Hematopoietic multipotent progenitor cell treated with erythropoietin and hydrocortisone succinate and interleukin-3 and kit ligand, for 4 days (in vitro differentiated cells): Measurements from ENCODE around the gene CYTL1.
"Not testable (repeated sequence)": the region's sequence is repeated elsewhere in the genome, so short reads cannot be mapped to it uniquely, and the experiment has no call there.

ENCODE experiments used
- DNase-seq: peaks from one replicate; pipeline ENCODE4 v3.0.0-alpha.2; 2015

CYTL1 gene

GRCh38 chr4:5019274-5019673, at the start of gene CYTL1:
Gene CYTL1 (minus strand): TSS chr4:5019458. CDS start chr4:5019445, 13 bp downstream.
- DNase-seq = peak; percentile 84

GRCh38 chr4:5067908-5068307, 48.6 kb upstream of the CYTL1 start:
- no peak for DNase-seq

- not testable (repeated sequence) for DNase-seq
Observed at GRCh38 chr4:5066968-5067367, 47.7 kb upstream of the CYTL1 start.

- no peak for DNase-seq
Observed at GRCh38 chr4:5066101-5066500, 46.8 kb upstream of the CYTL1 start.

GRCh38 chr4:5055411-5055810, 36.2 kb upstream of the CYTL1 start:
- DNase-seq = no peak

- no peak for DNase-seq
Observed at GRCh38 chr4:5054532-5054931, 35.3 kb upstream of the CYTL1 start.

GRCh38 chr4:5052726-5053425, 33.6 kb upstream of the CYTL1 start:
- DNase-seq = no peak

GRCh38 chr4:5052204-5052702, 33.0 kb upstream of the CYTL1 start:
- no peak for DNase-seq

- DNase-seq = peak; percentile 80
Observed at GRCh38 chr4:5051278-5052203, 32.3 kb upstream of the CYTL1 start, which contains the start of gene STK32B. Gene STK32B (plus strand): TSS chr4:5051480.

GRCh38 chr4:5050520-5051277, 31.4 kb upstream of the CYTL1 start:
- DNase-seq = peak; percentile 91

- no peak for DNase-seq
Observed at GRCh38 chr4:5048721-5049120, 29.5 kb upstream of the CYTL1 start.

- DNase-seq = peak; percentile 84
Observed at GRCh38 chr4:5045097-5045496, 25.8 kb upstream of the CYTL1 start.

- no peak for DNase-seq
Observed at GRCh38 chr4:5044341-5044740, 25.1 kb upstream of the CYTL1 start.

- peak; percentile 20 for DNase-seq
Observed at GRCh38 chr4:5043579-5043978, 24.3 kb upstream of the CYTL1 start.

GRCh38 chr4:5041699-5042098, 22.4 kb upstream of the CYTL1 start:
- peak; percentile 80 for DNase-seq

GRCh38 chr4:5040856-5041620, 21.8 kb upstream of the CYTL1 start:
- peak; percentile 46 for DNase-seq

GRCh38 chr4:5039800-5040199, 20.5 kb upstream of the CYTL1 start:
- no peak for DNase-seq

- DNase-seq = peak; percentile 94
Observed at GRCh38 chr4:5037553-5038551, 18.6 kb upstream of the CYTL1 start.

- DNase-seq = peak; percentile 94
Observed at GRCh38 chr4:5036239-5036638, 17.0 kb upstream of the CYTL1 start.

- no peak for DNase-seq
Observed at GRCh38 chr4:5034206-5034605, 14.9 kb upstream of the CYTL1 start.
